A549 (cell line): ENCODE results near the gene TRIM59. TPM values are rescaled to one million over a fixed set of nuclear protein-coding genes. Genes with fewer than 3 reads are reported as not detected.

Experiments used
- ATAC-seq, 2 experiments: fragments of 200-7000 bp in 1 of 2; fragments of >200 bp in 1 of 2; cut with Nextera tagmentation in 1 of 2; cut with Tn5 transposase in 1 of 2; 3 replicates each; pipeline versions ENCODE4 v1.8.0 to v1.9.1; 2018 to 2020; ENCODE audit warnings: mild to moderate bottlenecking in 1 of 2, moderate library complexity in 1 of 2
- CTCF ChIA-PET: fragments of 300-600 bp; sonication (Branson Sonifier 250); formaldehyde crosslinking; extraction: SDS; loops from one replicate; lab custom pipeline; 2021; ENCODE audit warnings: antibody characterized with exemption, inconsistent platforms; lab: Yijun Ruan, JAX
- POLR2A ChIA-PET: fragments of 350-600 bp; formaldehyde crosslinking; extraction: SDS; loops from one replicate; lab custom pipeline; 2021; ENCODE audit warnings: antibody characterized with exemption, inconsistent platforms; lab: Yijun Ruan, JAX
- DNase-seq, 2 experiments: peaks; one replicate each; pipeline versions ENCODE4 v3.0.0 to v3.0.0-alpha.2; 2011 to 2016; ENCODE audit warnings: low read depth in 1 of 2, low spot score in 1 of 2
- FAIRE-seq: peaks from 2 replicates; lab custom pipeline; 2011; peaks lifted over from hg19 to GRCh38; lab: Jason Lieb, UNC
- H3K27ac ChIP-seq, 2 experiments: fragments of >200 bp; sonication (Bioruptor Twin); formaldehyde crosslinking; 3 replicates each; pipeline ENCODE4 v1.5.1; 2016 to 2017
- H3K4me1 ChIP-seq: fragments of >200 bp; sonication (Bioruptor Twin); formaldehyde crosslinking; 3 replicates; pipeline ENCODE4 v1.6.1; 2016
- H3K4me2 ChIP-seq: fragments of >200 bp; sonication (Bioruptor Twin); formaldehyde crosslinking; 3 replicates; pipeline ENCODE4 v1.6.1; 2016
- H3K4me3 ChIP-seq: fragments of >200 bp; sonication (Bioruptor Twin); formaldehyde crosslinking; 3 replicates; pipeline ENCODE4 v1.5.1; 2016
- H3K9me3 ChIP-seq: fragments of >200 bp; sonication (Bioruptor Twin); formaldehyde crosslinking; 3 replicates; pipeline ENCODE4 v1.6.1; 2016
- ATOH8 ChIP-seq: fragments of 250-450 bp; sonication (Bioruptor Pico); IDR thresholded peaks from 2 replicates; pipeline ENCODE4 v1.5.0; 2020; ENCODE audit warnings: low read depth, mild to moderate bottlenecking, moderate library complexity
- BCL3 ChIP-seq: fragments of >200 bp; sonication (Bioruptor Twin); formaldehyde crosslinking; IDR thresholded peaks from 3 replicates; pipeline ENCODE4 v1.6.1; 2016
- BHLHE40 ChIP-seq: IDR thresholded peaks from 2 replicates; pipeline ENCODE4 v1.6.1; 2012; ENCODE audit warnings: low read depth, low read length, inconsistent platforms
- CHD2 ChIP-seq: fragments of 150-350 bp; IDR thresholded peaks from 2 replicates; pipeline ENCODE4 v1.6.1; 2014; ENCODE audit warnings: low read length; ENCODE audit not compliant: partially characterized antibody
- E2F6 ChIP-seq: IDR thresholded peaks from 2 replicates; pipeline ENCODE4 v1.6.1; 2012; ENCODE audit warnings: low read depth, borderline replicate concordance
- EHMT2 ChIP-seq: fragments of 200-600 bp; sonication (generic); IDR thresholded peaks from 2 replicates; pipeline ENCODE4 v1.6.1; 2016; ENCODE audit warnings: antibody characterized with exemption, low read depth, mild to moderate bottlenecking, moderate library complexity
- ESRRA ChIP-seq: fragments of 150-350 bp; IDR thresholded peaks from 2 replicates; pipeline ENCODE4 v1.6.1; 2014; ENCODE audit warnings: mild to moderate bottlenecking, low read length, borderline replicate concordance
- FOSB ChIP-seq: fragments of 250-450 bp; sonication (Bioruptor Pico); IDR thresholded peaks from 2 replicates; pipeline ENCODE4 v1.5.0; 2020; ENCODE audit warnings: mild to moderate bottlenecking, moderate library complexity
- FOXS1 ChIP-seq: fragments of 250-450 bp; sonication (Bioruptor Pico); IDR thresholded peaks from 2 replicates; pipeline ENCODE4 v1.5.0; 2020; ENCODE audit warnings: mild to moderate bottlenecking, moderate library complexity
- HDAC2 ChIP-seq: fragments of 200-600 bp; sonication (generic); IDR thresholded peaks from 2 replicates; pipeline ENCODE4 v1.6.1; 2016
- HEYL ChIP-seq: fragments of 250-450 bp; sonication (Bioruptor Pico); IDR thresholded peaks from 2 replicates; pipeline ENCODE4 v1.8.0; 2021; ENCODE audit warnings: mild to moderate bottlenecking, moderate library complexity
- HMGXB4 ChIP-seq: fragments of 250-450 bp; sonication (Bioruptor Pico); IDR thresholded peaks from 2 replicates; pipeline ENCODE4 v1.5.0; 2021; ENCODE audit warnings: mild to moderate bottlenecking, moderate library complexity, borderline replicate concordance
- HOXA7 ChIP-seq: fragments of 250-450 bp; sonication (Bioruptor Pico); IDR thresholded peaks from 2 replicates; pipeline ENCODE4 v1.5.0; 2020; ENCODE audit warnings: mild to moderate bottlenecking, moderate library complexity
- HOXB5 ChIP-seq: fragments of 250-450 bp; sonication (Bioruptor Pico); IDR thresholded peaks from 2 replicates; pipeline ENCODE4 v1.5.0; 2020; ENCODE audit warnings: mild to moderate bottlenecking, moderate library complexity
- JUN ChIP-seq, 2 experiments: fragments of >200 bp; sonication (Bioruptor Twin); formaldehyde crosslinking; IDR thresholded peaks; 2 replicates in 1 of 2; 3 replicates in 1 of 2; pipeline ENCODE4 v1.6.1; 2016 to 2017
- MAFK ChIP-seq: fragments of 450-650 bp; IDR thresholded peaks from 2 replicates; pipeline ENCODE4 v1.6.1; 2014; ENCODE audit not compliant: partially characterized antibody
- MAX ChIP-seq: IDR thresholded peaks from 2 replicates; pipeline ENCODE4 v1.6.1; 2012
- MYC ChIP-seq: IDR thresholded peaks from 2 replicates; pipeline ENCODE4 v1.6.1; 2012; ENCODE audit warnings: mild to moderate bottlenecking, inconsistent platforms, low read length, improper control_type of control experiment, borderline replicate concordance
- NR3C1 ChIP-seq: fragments of >200 bp; sonication (Bioruptor Twin); formaldehyde crosslinking; IDR thresholded peaks from 3 replicates; pipeline ENCODE4 v1.6.1; 2017
- PBX3 ChIP-seq: IDR thresholded peaks from 2 replicates; pipeline ENCODE4 v1.6.1; 2012
- POLR2AphosphoS2 ChIP-seq: conservative IDR thresholded peaks from 2 replicates; pipeline ENCODE4 v1.6.1; 2012; ENCODE audit warnings: low read length, improper control_type of control experiment, inconsistent platforms
- RAD21 ChIP-seq, 2 experiments: fragments of >200 bp in 1 of 2; sonication (Bioruptor Twin) in 1 of 2; formaldehyde crosslinking in 1 of 2; IDR thresholded peaks in 1 of 2; conservative IDR thresholded peaks in 1 of 2; 2 replicates in 1 of 2; 3 replicates in 1 of 2; pipeline ENCODE4 v1.6.1; 2012 to 2018; ENCODE audit warnings: inconsistent platforms in 1 of 2
- RCOR1 ChIP-seq: fragments of 150-350 bp; IDR thresholded peaks from 2 replicates; pipeline ENCODE4 v1.6.1; 2014; ENCODE audit warnings: antibody characterized with exemption, low read length, low read depth
- RNF2 ChIP-seq: fragments of 200-600 bp; sonication (generic); IDR thresholded peaks from 2 replicates; pipeline ENCODE4 v1.6.1; 2016; ENCODE audit warnings: low read depth, mild to moderate bottlenecking, antibody characterized with exemption, moderate library complexity, borderline replicate concordance
- TFCP2L1 ChIP-seq: fragments of 250-450 bp; sonication (Bioruptor Pico); IDR thresholded peaks from 2 replicates; pipeline ENCODE4 v1.5.0; 2021; ENCODE audit warnings: mild to moderate bottlenecking
- ZC3H11A ChIP-seq: fragments of 450-650 bp; IDR thresholded peaks from 2 replicates; pipeline ENCODE4 v1.6.1; 2014; ENCODE audit warnings: antibody characterized with exemption, mild to moderate bottlenecking
- ZFP36 ChIP-seq: fragments of 450-650 bp; IDR thresholded peaks from 2 replicates; pipeline ENCODE4 v1.6.1; 2014; ENCODE audit warnings: borderline replicate concordance; ENCODE audit not compliant: partially characterized antibody
- WGBS: methylation state at CpG from one replicate; pipeline ENCODE4 v1.1.6; 2017; ENCODE audit errors: missing lambda C conversion rate; 5-methylcytosine and 5-hydroxymethylcytosine counted together
- polyA minus RNA-seq: library from RNA; depleted of rRNA, polyadenylated mRNA; stranded (reverse); fragments of >200 nt; gene quantifications from 2 replicates; pipeline ENCODE4 v1.2.3, GENCODE V29; 2011; rRNA and poly(A)+ RNA removed
- polyA plus RNA-seq, 4 experiments: library from polyadenylated mRNA; depleted of rRNA in 3 of 4; stranded (reverse); fragments of >200 nt; fragmentation: RNase III in 1 of 4; extraction: RNeasy Plus Mini Kit Qiagen cat#74134 plus additional on column Dnase treatment in 1 of 4; gene quantifications; 2 replicates in 3 of 4; 3 replicates in 1 of 4; pipeline ENCODE4 v1.2.3, GENCODE V29; 2011 to 2017
- TF ChIP-seq, protein P1 (sequence below): fragments of >200 bp; sonication (Bioruptor Twin); formaldehyde crosslinking; IDR thresholded peaks from 3 replicates; pipeline ENCODE4 v1.5.1; 2016

Gene TRIM59, protein sequence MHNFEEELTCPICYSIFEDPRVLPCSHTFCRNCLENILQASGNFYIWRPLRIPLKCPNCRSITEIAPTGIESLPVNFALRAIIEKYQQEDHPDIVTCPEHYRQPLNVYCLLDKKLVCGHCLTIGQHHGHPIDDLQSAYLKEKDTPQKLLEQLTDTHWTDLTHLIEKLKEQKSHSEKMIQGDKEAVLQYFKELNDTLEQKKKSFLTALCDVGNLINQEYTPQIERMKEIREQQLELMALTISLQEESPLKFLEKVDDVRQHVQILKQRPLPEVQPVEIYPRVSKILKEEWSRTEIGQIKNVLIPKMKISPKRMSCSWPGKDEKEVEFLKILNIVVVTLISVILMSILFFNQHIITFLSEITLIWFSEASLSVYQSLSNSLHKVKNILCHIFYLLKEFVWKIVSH
- polyA plus RNA-seq (2011; rRNA removed) (10.9 and 14.0 TPM in 2 replicates), polyA plus RNA-seq (2017; fragmentation: RNase III; extraction: RNeasy Plus Mini Kit Qiagen cat#74134 plus additional on column Dnase treatment) (12.1 to 13.6 TPM (median 12.6 TPM) in 3 replicates), polyA minus RNA-seq (13.3 and 16.3 TPM in 2 replicates)
- polyA plus RNA-seq (2012; cell fraction: cytosol; rRNA removed): 2.7 and 3.4 TPM in 2 replicates
- polyA plus RNA-seq (2012; cell fraction: nucleus; rRNA removed): 2.7 and 4.4 TPM in 2 replicates

DNA sequence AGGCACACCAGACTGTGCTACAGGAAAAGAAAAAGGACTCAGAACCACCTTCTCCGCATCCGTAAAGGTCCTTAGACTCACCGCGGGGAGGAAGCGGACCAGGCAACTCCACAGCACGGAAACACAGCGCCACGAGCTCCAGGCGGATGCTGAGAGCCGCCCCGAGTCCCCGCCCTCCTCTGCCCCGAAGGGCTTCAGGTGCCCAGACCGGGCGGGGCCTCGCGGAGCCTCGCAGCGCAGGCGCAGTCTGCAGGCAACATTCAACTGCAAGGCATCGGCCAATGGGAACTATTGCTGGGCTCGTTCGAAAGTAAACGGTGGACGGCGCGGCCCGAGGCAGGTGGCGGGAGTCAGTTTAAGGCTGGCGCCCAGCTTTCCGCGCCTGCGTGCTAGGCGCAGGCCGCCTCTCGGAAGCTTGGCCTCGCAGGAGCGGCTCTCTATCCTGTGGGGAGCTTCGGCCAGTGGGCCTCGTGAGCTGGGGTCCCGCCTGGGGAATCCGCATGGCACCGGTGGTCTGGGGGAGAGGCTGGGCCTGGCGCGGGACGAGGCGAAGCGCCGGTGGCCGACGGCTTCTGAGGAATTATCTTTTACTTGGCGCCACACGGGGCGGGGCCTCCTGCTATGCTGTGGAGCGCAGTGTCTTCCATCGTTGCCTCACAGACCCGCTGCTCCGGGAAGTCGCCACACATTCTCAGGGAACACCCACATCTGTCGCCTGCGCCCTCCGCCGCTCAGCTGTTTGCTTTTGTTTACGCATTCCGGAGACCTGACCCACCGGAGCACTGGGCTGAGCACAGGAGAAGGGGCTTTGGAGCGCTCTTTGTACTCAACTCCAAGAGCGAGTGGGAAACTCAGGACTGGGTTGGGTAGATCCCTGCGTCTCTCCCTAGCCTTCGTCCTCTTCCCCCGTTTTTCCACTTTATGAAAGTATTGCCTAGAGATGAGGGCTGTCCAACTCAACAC, at the start of gene TRIM59:
Gene TRIM59, minus strand, starts transcription at position 151 of the 963 bp plus-strand sequence. CDS start 10,603 bp downstream, outside the sequence.
- Histone ChIP-seq H3K27ac (peak within 1 kb of the TSS; percentile 90 to 92), H3K4me2 (peak within 1 kb of the TSS; percentile 75), H3K9me3 (no peaks in the 10 kb centered on the region), H3K4me1 (peaks cover 22% of the 10 kb centered on the region; the same call in 2 of the 3 replicates), H3K4me3 (peak within 1 kb of the TSS; percentile 81)
- CTCF ChIA-PET: interaction anchor here (0.7 to 1.9 kb wide), 8 partner anchors 11 to 461 kb away, joined by 3 to 7 read pairs (median 3); partner anchors contain the start of gene IL12A
- peak; percentile 97 to 99 for DNase-seq
- no peak for FAIRE-seq
- WGBS: 73% methylated on average over 42 of the region's 71 CpGs
- ATAC-seq: peak; percentile 93 to 95
- POLR2A ChIA-PET: interaction anchor here (0.6 to 1.7 kb wide), 6 partner anchors 10 to 119 kb away, joined by 3 to 6 read pairs (median 4); partner anchors contain the start of gene KPNA4
- TF ChIP-seq PBX3: no peak
- TF ChIP-seq CHD2: no peak
- TF ChIP-seq NR3C1: no peak
- 0 out of 2 replicates have a peak, but pooled peaks have one; percentile 18 for TF ChIP-seq FOXS1 (CRISPR knock-in tag)
- TF ChIP-seq TFCP2L1 (CRISPR knock-in tag): peak; percentile 39; the same call in 1 of the 2 replicates
- no peak for TF ChIP-seq FOSB (CRISPR knock-in tag)
- no peak for TF ChIP-seq ZC3H11A
- no peak; the same call in 1 of the 2 replicates for TF ChIP-seq ATOH8 (CRISPR knock-in tag)
- peak; percentile 52; the same call in 1 of the 3 replicates for TF ChIP-seq BCL3
- TF ChIP-seq MAX: peak; percentile 99
- TF ChIP-seq RCOR1: no peak
- TF ChIP-seq EHMT2: no peak
- TF ChIP-seq HEYL (CRISPR knock-in tag): no peak
- 0 out of 5 replicates have a peak, but pooled peaks of 1 of the 2 experiments have one; percentile 20 for TF ChIP-seq RAD21 (conservative IDR thresholded peaks at IDR 0.05 in 1 of 2, IDR thresholded peaks at IDR 0.05 in 1 of 2)
- TF ChIP-seq MYC: no peak
- TF ChIP-seq ZFP36: no peak
- TF ChIP-seq BHLHE40: no peak
- TF ChIP-seq MAFK: no peak
- peak in 1 of 2 experiments; percentile 85; a peak in 2 of 5 replicates for TF ChIP-seq JUN (IDR thresholded peaks at IDR 0.05)
- no peak for TF ChIP-seq HOXA7
- TF ChIP-seq HMGXB4 (CRISPR knock-in tag): no peak
- TF ChIP-seq E2F6: peak; percentile 98
- TF ChIP-seq, protein P1, sequence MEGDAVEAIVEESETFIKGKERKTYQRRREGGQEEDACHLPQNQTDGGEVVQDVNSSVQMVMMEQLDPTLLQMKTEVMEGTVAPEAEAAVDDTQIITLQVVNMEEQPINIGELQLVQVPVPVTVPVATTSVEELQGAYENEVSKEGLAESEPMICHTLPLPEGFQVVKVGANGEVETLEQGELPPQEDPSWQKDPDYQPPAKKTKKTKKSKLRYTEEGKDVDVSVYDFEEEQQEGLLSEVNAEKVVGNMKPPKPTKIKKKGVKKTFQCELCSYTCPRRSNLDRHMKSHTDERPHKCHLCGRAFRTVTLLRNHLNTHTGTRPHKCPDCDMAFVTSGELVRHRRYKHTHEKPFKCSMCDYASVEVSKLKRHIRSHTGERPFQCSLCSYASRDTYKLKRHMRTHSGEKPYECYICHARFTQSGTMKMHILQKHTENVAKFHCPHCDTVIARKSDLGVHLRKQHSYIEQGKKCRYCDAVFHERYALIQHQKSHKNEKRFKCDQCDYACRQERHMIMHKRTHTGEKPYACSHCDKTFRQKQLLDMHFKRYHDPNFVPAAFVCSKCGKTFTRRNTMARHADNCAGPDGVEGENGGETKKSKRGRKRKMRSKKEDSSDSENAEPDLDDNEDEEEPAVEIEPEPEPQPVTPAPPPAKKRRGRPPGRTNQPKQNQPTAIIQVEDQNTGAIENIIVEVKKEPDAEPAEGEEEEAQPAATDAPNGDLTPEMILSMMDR: 0 out of 3 replicates have a peak, but pooled peaks have one; percentile 8
- no peak for TF ChIP-seq HDAC2
- TF ChIP-seq RNF2: no peak
- no peak for TF ChIP-seq POLR2AphosphoS2
- TF ChIP-seq ESRRA: no peak
- TF ChIP-seq HOXB5 (CRISPR knock-in tag): peak; percentile 76
